Central memory CD8-positive, alpha-beta T cell (primary cell): Measurements from ENCODE around the gene FBRSL1.
A peak's percentile ranks its signal among the peaks of the same experiment; 100 is the strongest.
"Not testable (repeated sequence)": the region's sequence is repeated elsewhere in the genome, so short reads cannot be mapped to it uniquely, and the experiment has no call there.

Experiments used
- ATAC-seq: fragments of 150-1000 bp; cut with Tn5 transposase; replicated peaks from 2 replicates; pipeline ENCODE4 v1.10.0; 2022; ENCODE audit warnings: mild to moderate bottlenecking, moderate FRiP score, moderate number of reproducible peaks; ENCODE audit not compliant: poor library complexity, severe bottlenecking; ENCODE audit errors: extremely low read depth
- DNase-seq, 2 donors: peaks; one replicate each; pipeline ENCODE4 v3.0.0; 2021; ENCODE audit warnings: low spot score in 2 of 2
- H3K27ac Mint-ChIP-seq: one replicate; pipeline ENCODE4 v1.8.0; 2022; ENCODE audit warnings: low read depth, mild to moderate bottlenecking, moderate library complexity, mixed read lengths
- H3K27me3 Mint-ChIP-seq: one replicate; pipeline ENCODE4 v1.8.0; 2022; ENCODE audit warnings: mixed read lengths
- H3K36me3 Mint-ChIP-seq: one replicate; pipeline ENCODE4 v1.8.0; 2022; ENCODE audit warnings: mild to moderate bottlenecking, moderate library complexity, mixed read lengths; ENCODE audit not compliant: insufficient read depth
- H3K4me1 Mint-ChIP-seq: one replicate; pipeline ENCODE4 v1.8.0; 2022; ENCODE audit warnings: mixed read lengths
- H3K4me3 Mint-ChIP-seq: one replicate; pipeline ENCODE4 v1.8.0; 2022; ENCODE audit warnings: mild to moderate bottlenecking, moderate library complexity, mixed read lengths
- H3K9me3 Mint-ChIP-seq: one replicate; pipeline ENCODE4 v1.8.0; 2022; ENCODE audit warnings: mixed read lengths

FBRSL1 gene

DNA sequence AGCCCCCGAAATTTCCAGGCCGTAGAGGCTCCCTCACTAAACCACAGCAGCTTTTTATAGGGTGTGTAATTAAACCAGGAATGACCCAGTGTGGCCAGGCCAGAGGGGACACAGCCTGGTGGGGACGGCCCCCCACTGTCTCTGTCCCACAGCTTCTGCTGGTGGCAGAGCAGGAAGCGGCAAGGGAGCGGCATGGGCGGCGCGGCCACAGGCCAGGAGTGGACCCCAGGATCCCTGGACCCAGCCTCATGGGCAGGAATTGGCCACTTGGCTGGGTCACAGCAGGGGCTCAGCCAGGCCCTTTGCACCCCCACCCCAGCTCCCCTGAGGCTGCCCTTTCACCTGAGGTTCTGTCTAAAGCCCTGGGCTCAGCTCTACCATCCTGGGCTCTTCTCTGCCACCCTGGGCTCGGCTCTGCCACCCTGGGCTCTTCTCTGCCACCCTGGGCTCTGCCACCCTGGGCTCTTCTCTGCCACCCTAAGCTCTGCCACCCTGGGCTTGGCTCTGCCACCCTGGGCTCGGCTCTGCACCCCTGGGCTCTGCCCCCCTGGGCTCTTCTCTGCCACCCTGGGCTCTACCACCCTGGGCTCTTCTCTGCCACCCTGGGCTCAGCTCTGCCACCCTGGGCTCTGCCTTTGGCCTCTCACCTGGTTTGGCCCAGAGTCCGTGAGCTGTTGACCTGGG lies 39.3 kb downstream of the FBRSL1 start:
- Mint-ChIP-seq H3K36me3 (peaks cover 3% of the 10 kb centered on the region), H3K27ac (no peak overlapping the region), H3K4me3 (no peak overlapping the region), H3K9me3 (no peaks in the 10 kb centered on the region), H3K4me1 (peaks cover 7% of the 10 kb centered on the region), H3K27me3 (no peaks in the 10 kb centered on the region)
- no peak for DNase-seq
- no peak for ATAC-seq

DNA sequence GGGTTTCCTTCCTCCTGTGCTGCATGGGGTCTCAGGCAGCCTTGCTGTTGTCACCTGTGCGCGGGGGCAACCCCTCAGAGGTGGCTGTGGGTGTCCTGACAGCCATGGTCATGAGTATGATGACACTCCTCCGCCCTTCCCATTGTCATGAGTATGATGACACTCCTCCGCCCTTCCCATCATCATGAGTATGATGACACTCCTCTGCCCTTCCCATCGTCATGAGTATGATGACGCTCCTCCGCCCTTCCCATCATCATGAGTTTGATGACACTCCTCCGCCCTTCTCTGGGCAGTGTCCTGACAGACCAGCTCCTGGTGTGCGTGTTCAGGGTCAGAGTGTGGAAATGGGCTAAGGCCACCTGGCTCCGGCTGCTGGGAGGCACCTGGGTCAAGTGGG lies 40.0 kb downstream of the FBRSL1 start:
- no peak overlapping the region for H3K4me3 Mint-ChIP-seq

DNA sequence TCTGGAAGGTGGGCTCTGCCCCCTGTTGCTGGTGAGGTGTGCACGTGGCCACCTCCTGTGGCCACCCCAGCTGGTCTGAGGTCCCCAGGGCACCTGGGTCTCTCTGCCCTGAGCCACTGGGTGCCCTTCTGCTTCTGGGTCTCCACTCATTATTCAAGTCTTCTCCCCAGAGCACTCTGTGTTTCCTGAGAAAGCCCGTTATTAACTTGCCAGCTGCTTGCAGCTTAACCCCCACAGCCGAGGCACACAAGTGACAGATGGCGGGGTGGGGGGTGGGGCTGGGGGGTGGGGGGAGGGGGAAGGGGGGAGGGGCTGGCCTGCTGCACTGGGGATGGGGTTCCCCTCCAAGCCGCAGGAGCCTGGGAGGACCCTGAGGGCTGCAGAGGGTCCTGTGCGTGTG lies 40.5 kb downstream of the FBRSL1 start:
- H3K27me3 Mint-ChIP-seq, result no peaks in the 10 kb centered on the region
- peaks cover 3% of the 10 kb centered on the region for H3K36me3 Mint-ChIP-seq
- no peak overlapping the region for H3K27ac Mint-ChIP-seq
- no peak for DNase-seq
- ATAC-seq, result no peak
- peaks cover 14% of the 10 kb centered on the region for H3K4me1 Mint-ChIP-seq
- H3K4me3 Mint-ChIP-seq, result no peak overlapping the region
- peaks cover 5% of the 10 kb centered on the region for H3K9me3 Mint-ChIP-seq

More for the DNA sequence above, 40.0 kb downstream of the FBRSL1 start:
- Mint-ChIP-seq H3K9me3 (no peaks in the 10 kb centered on the region), H3K4me1 (peaks cover 8% of the 10 kb centered on the region), H3K27ac (no peak overlapping the region), H3K27me3 (no peaks in the 10 kb centered on the region), H3K36me3 (peaks cover 3% of the 10 kb centered on the region)
- DNase-seq, result no peak
- ATAC-seq, result no peak

DNA sequence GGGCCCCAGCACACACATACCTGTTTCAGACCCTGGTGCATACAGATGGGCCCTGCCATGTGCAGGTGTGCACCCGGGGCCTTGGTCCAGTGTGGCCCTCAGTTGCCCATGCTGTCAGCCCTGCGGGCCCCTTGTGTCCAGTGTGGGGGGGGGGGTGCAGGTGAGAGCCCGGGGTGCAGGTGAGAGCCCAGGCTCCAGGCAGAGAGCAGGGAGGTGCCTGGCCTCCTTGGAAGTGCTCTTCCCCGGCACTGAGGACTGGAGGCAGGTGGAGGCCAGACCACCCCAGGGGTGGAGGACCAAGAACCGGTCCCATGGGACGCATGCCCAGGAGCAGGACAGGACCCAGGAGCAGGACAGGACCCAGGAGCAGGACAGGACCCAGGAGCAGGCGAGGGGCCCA lies 40.9 kb downstream of the FBRSL1 start:
- Mint-ChIP-seq H3K27me3 (no peaks in the 10 kb centered on the region), H3K4me3 (no peak overlapping the region), H3K27ac (no peak overlapping the region), H3K9me3 (peaks cover 9% of the 10 kb centered on the region), H3K4me1 (peaks cover 18% of the 10 kb centered on the region), H3K36me3 (peaks cover 3% of the 10 kb centered on the region)
- ATAC-seq (no peak), DNase-seq (no peak)

DNA sequence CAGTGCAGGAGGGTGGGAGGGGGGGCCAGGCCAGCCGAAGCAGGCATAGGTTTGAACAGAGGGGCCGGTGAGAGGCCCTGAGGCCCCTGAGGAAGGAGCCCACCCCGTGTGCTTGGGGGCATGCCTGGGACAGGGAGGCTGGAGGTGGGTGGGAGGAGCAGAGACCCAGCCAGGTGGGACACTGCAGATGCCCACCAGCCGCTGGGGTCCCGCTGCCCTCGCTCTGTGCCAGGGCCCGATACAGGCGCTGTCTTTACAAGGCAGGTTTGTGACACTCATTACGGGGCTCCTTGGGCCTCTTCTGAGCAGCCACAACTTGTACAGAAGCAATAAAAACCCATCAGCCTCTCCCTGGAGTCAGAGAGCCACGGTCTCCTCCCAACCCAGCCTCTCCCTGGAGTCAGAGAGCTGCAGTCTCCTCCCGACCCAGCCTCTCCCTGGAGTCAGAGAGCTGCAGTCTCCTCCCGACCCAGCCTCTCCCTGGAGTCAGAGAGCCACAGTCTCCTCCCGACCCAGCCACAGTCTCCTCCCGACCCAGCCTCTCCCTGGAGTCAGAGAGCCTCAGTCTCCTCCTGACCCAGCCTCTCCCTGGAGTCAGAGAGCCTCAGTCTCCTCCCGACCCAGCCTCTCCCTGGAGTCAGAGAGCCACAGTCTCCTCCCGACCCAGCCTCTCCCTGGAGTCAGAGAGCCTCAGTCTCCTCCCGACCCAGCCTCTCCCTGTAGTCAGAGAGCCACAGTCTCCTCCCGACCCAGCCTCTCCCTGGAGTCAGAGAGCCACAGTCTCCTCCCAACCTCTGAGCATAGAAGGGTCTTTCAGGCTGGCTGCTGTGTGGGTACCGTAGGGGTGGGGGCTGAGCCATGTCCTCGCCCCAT lies 43.0 kb downstream of the FBRSL1 start:
- not testable (repeated sequence) for DNase-seq

DNA sequence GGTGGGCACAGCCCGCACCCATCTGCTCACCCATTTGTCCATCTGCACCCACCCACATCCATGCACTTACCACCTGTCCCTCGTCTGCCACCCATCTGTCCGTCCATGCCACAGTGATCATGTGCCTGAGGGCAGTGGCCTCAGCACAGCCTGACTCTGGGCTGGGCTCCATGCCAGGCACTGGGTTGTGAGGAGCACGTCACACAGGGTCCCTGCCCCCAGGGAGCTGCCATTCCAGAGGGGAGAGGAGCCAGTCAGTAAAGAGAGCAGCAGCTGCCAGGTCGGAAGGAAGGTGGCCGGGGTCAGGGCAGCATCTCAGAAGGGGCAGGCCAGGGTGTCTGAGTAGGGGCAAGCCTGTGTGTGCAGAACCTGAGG lies 43.6 kb downstream of the FBRSL1 start:
- H3K36me3 Mint-ChIP-seq, result peaks cover 3% of the 10 kb centered on the region
- peaks cover 26% of the 10 kb centered on the region for H3K4me1 Mint-ChIP-seq
- peak overlapping the region; percentile 24 for H3K27ac Mint-ChIP-seq
- H3K9me3 Mint-ChIP-seq, result peaks cover 16% of the 10 kb centered on the region
- ATAC-seq (no peak), DNase-seq (no peak)
- H3K27me3 Mint-ChIP-seq, result no peaks in the 10 kb centered on the region
- peak overlapping the region; percentile 4 for H3K4me3 Mint-ChIP-seq

More for the DNA sequence above, 43.0 kb downstream of the FBRSL1 start:
- Mint-ChIP-seq H3K27ac (peak overlapping the region; percentile 24), H3K4me3 (peak overlapping the region; percentile 4), H3K4me1 (peaks cover 26% of the 10 kb centered on the region), H3K9me3 (peaks cover 16% of the 10 kb centered on the region)
- H3K27me3 Mint-ChIP-seq, ATAC-seq, H3K36me3 Mint-ChIP-seq: not testable (repeated sequence)

DNA sequence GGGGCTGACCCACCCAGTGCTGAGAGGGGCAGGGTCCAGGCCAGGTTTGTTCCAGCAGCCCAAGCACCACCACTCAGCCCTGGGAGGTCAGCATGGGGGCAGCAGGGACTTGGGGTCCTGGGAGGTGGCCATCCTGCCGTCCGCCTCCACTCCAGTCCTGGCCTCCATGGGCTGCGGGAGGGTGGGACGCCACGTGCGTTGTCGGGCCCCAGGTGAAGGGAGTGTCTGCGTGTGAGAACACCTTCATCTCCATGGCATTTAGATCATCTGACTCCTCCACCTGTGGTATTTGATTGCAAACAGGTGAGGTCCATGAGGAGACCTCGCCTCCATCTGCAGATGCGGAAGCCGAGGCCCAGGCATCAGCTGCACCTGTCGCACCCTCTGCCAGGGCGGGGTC lies 44.1 kb downstream of the FBRSL1 start:
- no peak for DNase-seq
- Mint-ChIP-seq H3K27ac (no peak overlapping the region), H3K36me3 (peaks cover 2% of the 10 kb centered on the region), H3K4me3 (no peak overlapping the region), H3K9me3 (peaks cover 16% of the 10 kb centered on the region), H3K4me1 (peaks cover 26% of the 10 kb centered on the region), H3K27me3 (no peaks in the 10 kb centered on the region)
- no peak for ATAC-seq

DNA sequence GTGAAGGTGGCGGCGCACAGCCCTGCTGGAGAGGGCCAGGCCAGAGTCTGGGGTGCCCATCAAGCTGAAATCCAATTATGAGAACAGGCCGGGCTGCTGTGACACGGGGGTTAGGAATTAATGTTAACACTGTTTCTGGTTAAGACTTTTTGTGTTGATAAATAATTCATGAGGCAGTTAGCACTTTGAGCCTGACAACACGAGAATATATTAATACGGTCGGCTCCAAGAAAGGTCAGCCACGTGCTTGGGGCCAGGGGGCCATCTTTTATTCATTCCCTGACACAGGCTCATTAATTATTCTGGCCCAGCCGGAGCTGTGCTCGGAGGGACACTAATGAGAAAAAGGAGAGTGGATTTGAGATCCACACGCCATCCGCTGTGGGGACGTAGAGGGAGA lies 45.1 kb downstream of the FBRSL1 start:
- Mint-ChIP-seq H3K9me3 (peaks cover 16% of the 10 kb centered on the region), H3K27me3 (no peaks in the 10 kb centered on the region), H3K27ac (peak overlapping the region; percentile 56), H3K36me3 (peaks cover 3% of the 10 kb centered on the region), H3K4me1 (peaks cover 21% of the 10 kb centered on the region), H3K4me3 (no peak overlapping the region)
- DNase-seq, result no peak
- no peak for ATAC-seq

DNA sequence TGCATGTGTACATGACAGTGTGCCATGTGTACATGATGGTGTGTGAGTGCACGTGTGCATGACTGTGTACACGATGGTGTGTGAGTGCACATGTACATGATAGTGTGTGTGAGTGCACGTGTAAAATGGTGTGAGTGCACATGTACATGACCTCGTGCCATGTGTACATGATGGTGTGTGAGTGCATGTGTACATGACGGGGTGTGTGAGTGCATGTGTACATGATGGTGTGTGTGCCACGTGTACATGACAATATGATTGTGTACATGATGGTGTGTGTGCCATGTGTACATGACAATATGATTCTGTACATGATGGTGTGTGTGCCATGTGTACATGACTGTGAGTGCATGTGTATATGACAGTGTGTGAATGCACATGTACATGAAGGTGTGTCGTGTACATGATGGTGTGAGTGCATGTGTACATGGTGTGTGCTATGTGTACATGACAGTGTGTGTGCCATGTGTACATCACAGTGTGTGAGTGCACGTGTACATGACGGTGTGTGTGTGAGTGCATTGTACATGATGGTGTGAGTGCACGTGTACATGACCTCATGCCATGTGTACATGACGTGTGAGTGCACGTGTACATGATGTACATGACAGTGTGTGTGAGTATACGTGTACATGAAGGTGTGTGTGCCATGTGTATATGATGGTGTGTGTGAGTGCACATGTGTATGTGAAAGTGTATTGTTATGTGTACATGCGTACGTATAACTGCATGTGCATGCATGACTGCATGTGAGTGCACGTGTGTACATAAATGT lies 46.3 kb downstream of the FBRSL1 start:
- H3K4me3 Mint-ChIP-seq, result no peak overlapping the region
- ATAC-seq, result no peak
- peaks cover 19% of the 10 kb centered on the region for H3K4me1 Mint-ChIP-seq
- no peaks in the 10 kb centered on the region for H3K27me3 Mint-ChIP-seq
- H3K36me3 Mint-ChIP-seq, result peaks cover 2% of the 10 kb centered on the region
- DNase-seq, result no peak
- peaks cover 16% of the 10 kb centered on the region for H3K9me3 Mint-ChIP-seq
- H3K27ac Mint-ChIP-seq, result peak overlapping the region; percentile 33

DNA sequence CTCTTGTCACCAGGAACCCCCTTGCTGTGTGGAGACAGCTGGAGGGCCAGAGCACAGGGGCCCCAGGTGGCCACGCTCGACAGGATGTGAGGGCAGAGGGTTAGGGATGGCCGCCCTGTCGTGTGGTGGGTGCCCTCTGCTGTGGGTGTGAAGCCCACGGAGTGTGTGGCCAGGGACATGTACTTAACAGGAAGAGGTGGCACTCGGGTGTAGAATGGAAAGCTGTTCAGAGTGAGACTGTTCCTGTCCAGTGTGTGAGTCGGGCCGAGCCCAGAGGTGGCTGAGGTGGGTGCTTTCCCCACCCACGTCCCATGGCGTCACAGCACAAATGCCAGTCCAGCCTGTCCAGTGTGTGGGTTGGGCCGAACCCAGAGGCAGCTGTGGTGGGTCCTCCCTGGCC lies 47.1 kb downstream of the FBRSL1 start:
- H3K4me3 Mint-ChIP-seq, result no peak overlapping the region
- H3K27me3 Mint-ChIP-seq, result no peaks in the 10 kb centered on the region
- H3K4me1 Mint-ChIP-seq, result peaks cover 19% of the 10 kb centered on the region
- H3K36me3 Mint-ChIP-seq, result peaks cover 5% of the 10 kb centered on the region
- peak overlapping the region; percentile 33 for H3K27ac Mint-ChIP-seq
- no peak for DNase-seq
- no peak for ATAC-seq
- peaks cover 16% of the 10 kb centered on the region for H3K9me3 Mint-ChIP-seq

DNA sequence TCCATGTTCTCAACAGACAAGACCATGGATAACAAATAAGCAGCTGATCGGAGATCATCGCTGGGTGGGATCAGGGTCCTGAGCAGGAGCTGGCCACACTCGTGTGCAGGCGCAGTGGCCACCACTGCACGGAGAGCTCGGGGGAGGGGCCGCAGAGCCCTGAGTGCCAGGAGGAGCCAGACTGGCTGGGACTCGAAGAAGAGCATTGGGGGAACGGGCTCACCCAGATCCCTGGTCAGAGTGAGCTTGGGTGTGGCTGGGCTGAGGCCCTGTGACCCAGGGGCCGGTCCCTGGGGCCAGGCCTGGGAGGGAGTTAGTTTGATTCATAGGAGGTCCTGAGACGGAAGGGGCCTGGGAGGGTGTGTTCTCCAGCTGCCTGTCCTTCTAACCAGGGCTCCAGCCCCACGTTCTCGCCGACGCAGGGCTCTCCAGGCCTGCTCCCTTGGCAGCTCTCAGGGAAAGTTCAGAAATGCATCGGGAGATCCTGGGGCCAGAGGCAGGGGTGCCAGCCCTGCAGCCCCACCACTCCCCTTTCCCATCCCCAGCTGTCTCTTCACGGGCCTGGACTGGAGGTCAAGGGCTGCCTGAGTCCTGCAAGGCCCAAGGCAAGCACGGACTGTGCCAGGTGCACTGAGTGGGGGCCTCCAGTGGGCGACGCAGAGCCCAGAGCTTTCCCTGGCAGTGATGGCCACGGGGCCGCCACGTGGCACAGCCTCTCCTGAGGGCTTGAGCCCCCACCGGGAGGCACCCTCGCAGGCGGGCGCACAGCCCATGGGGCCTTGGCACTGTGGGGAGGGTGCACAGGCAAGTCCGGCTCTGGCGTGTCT lies 48.1 kb downstream of the FBRSL1 start:
- H3K27ac Mint-ChIP-seq, result no peak overlapping the region

DNA sequence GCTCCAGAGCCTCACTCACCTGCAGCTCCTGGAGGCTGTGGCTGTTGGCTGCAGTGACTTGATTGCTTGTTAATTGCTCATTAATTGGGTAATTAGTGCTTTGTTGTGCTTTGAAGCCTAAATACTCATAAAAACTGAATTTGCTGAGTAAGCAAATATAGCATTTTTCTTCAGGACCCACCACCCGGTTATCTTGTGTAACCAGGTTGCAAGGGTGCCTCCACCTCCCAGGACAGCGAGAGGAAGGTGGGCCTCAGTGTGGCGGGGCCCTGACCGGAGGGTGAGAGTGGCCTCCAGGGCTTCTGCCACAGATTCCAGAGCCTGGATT lies 48.7 kb downstream of the FBRSL1 start:
- peaks cover 16% of the 10 kb centered on the region for H3K9me3 Mint-ChIP-seq
- H3K27ac Mint-ChIP-seq, result no peak overlapping the region
- ATAC-seq, result no peak
- no peak for DNase-seq
- H3K36me3 Mint-ChIP-seq, result peaks cover 5% of the 10 kb centered on the region
- no peak overlapping the region for H3K4me3 Mint-ChIP-seq
- peaks cover 22% of the 10 kb centered on the region for H3K4me1 Mint-ChIP-seq
- H3K27me3 Mint-ChIP-seq, result no peaks in the 10 kb centered on the region

More for the DNA sequence above, 48.1 kb downstream of the FBRSL1 start:
- ATAC-seq (no peak), DNase-seq (no peak)
- H3K4me1 Mint-ChIP-seq, result peaks cover 19% of the 10 kb centered on the region
- no peak overlapping the region for H3K4me3 Mint-ChIP-seq
- no peaks in the 10 kb centered on the region for H3K27me3 Mint-ChIP-seq
- peaks cover 5% of the 10 kb centered on the region for H3K36me3 Mint-ChIP-seq
- H3K9me3 Mint-ChIP-seq, result peaks cover 16% of the 10 kb centered on the region
